HFF-Myc (cell line): Measurements from ENCODE around the gene SLC38A1.
A peak's percentile ranks its signal among the peaks of the same experiment; 100 is the strongest.

Experiments used
- DNase-seq: peaks from one replicate; pipeline ENCODE4 v3.0.0-alpha.2; 2011; ENCODE audit warnings: low read depth; ENCODE audit errors: extremely low read depth
- H3K4me3 ChIP-seq: replicated peaks from 2 replicates; pipeline ENCODE4 v1.5.1; 2011; ENCODE audit warnings: low read depth, mild to moderate bottlenecking, control low read depth, low read length
- TF ChIP-seq, protein P1 (sequence below): IDR thresholded peaks from 2 replicates; pipeline ENCODE4 v1.5.1; 2012; ENCODE audit warnings: mild to moderate bottlenecking, low read depth, low read length, control low read depth; ENCODE audit errors: missing control alignments

SLC38A1 gene

DNA sequence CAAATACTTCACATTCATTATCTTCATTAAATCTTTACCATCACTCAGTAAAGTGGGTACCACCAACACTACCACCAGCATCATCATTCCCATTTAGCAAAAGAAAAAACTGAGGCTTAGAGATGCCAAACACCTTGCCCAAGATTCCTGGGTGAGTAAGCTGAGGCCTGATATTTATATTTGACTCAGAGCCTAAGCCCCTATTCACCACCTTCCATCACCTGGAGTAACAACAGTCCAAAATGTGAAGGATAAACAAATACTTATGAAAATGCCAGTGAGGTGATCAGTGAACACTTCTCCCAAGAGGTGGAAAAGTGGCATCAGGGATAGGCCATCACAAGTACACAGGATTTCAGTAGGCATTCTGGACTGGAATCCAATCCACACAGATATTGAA, 3.7 kb downstream of the SLC38A1 start:
- TF ChIP-seq, protein P1, sequence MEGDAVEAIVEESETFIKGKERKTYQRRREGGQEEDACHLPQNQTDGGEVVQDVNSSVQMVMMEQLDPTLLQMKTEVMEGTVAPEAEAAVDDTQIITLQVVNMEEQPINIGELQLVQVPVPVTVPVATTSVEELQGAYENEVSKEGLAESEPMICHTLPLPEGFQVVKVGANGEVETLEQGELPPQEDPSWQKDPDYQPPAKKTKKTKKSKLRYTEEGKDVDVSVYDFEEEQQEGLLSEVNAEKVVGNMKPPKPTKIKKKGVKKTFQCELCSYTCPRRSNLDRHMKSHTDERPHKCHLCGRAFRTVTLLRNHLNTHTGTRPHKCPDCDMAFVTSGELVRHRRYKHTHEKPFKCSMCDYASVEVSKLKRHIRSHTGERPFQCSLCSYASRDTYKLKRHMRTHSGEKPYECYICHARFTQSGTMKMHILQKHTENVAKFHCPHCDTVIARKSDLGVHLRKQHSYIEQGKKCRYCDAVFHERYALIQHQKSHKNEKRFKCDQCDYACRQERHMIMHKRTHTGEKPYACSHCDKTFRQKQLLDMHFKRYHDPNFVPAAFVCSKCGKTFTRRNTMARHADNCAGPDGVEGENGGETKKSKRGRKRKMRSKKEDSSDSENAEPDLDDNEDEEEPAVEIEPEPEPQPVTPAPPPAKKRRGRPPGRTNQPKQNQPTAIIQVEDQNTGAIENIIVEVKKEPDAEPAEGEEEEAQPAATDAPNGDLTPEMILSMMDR = no peak
- peak overlapping the region; percentile 91 for H3K4me3 ChIP-seq
- DNase-seq = no peak

DNA sequence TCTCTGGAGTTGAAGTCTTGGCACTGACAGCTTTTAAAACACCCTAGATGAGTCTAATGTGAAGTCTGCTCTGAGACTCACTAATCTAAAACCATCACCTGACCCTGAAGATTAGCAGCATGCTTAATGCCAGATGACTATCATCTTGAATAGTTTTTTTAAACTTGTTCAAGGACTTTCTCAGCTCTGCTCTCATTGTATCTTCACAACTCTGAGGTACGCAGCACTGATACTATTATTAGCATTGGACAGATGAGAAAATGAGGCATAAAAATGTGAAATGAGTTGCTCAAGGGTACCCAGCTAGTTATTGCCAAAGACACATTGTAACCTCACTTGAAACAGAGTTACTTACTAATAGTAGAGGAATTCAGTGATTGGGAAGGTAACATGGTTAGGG, 4.8 kb downstream of the SLC38A1 start:
- no peak overlapping the region for H3K4me3 ChIP-seq

DNA sequence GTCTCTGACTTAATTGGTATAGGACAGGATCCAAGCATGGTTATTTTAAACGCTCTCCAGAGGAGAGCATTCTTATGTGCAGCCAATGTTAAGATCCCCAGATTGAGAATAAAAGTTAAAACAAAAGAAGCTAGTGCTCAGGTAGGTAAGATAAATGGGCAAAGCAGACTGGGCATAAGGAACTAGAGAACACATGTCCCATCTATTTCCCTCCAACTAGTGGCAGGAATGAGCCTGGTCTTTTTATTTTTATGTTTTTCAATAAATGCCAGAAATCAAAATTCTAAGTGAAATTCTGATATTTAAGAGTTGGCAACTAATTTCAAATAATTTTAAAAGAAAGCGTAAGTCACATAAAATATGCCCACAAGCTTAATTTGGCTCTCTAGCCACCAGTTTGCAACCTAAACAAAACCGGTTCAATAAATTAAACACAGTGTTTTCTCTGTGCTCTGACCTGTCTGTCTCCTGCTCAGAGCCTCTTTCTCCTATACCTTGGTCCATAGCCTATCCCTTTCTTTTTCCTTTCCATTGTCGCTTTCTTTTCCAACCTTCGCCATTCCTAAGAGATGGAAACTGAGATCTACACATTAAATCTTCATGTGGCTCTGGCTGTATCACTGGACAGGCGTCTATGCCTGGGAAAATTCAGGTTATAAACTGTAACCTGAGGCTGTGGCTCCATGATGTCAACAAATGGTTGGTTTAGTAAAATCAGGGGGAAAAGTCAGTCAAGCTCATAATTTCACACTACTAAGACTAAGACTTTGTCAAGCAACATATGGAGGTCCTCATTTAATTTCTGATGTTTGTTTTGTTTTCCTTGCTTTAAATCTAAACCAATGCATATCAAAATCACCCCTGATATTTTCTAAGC, 5.5 kb downstream of the SLC38A1 start:
- TF ChIP-seq, protein P1 = peak; percentile 36
- H3K4me3 ChIP-seq = no peak overlapping the region
- DNase-seq = no peak

More for the DNA sequence above, 4.8 kb downstream of the SLC38A1 start:
- no peak for DNase-seq
- TF ChIP-seq, protein P1 = no peak

DNA sequence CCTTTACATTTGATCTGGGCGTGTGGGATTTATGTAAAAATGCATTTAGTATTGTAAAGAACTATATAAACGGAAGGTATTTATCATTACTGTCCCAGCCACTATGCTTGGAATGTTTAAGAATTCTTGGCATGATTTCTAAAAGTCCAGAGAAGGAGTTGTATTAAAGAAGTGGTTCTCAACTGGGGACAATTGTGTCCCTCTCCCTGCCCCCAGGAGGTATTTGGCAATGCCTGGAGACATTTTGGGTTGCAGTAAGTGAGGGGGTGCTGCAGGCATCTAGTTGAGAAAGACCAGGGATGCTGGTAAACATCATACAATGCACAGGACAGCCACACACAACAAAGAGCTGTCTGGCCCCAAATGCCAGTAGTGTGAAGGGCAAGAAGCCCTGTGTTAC, 7.2 kb downstream of the SLC38A1 start:
- no peak overlapping the region for H3K4me3 ChIP-seq
- TF ChIP-seq, protein P1 = no peak
- DNase-seq = no peak

DNA sequence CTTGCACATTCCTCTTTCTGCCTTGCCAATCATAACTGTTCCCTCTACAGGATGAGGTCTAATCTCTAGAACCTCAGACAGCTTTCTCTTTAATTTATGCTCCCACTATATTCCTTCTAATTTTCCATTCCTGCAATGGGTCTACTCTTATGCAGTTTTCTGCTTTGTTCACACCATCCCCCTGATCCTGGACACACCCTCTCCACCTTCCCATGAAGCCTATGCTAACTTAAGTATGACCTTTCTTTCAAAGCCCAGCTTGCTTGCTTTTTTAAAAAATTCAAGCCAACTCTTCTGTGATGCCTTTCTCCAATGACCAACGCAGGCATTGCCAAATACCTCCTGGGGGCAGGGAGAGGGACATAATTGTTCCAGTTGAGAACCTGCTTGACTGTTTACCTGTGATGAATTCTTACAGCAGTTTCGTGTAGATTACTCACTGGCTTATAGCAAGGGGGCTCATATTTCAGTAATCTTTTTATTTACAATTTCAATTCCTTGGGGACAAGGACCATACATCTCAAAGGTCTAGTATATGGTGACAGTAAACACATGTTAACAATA, 7.8 kb downstream of the SLC38A1 start:
- H3K4me3 ChIP-seq = 0 out of 2 replicates have a peak overlapping the region, but pooled peaks have one; percentile 4

DNA sequence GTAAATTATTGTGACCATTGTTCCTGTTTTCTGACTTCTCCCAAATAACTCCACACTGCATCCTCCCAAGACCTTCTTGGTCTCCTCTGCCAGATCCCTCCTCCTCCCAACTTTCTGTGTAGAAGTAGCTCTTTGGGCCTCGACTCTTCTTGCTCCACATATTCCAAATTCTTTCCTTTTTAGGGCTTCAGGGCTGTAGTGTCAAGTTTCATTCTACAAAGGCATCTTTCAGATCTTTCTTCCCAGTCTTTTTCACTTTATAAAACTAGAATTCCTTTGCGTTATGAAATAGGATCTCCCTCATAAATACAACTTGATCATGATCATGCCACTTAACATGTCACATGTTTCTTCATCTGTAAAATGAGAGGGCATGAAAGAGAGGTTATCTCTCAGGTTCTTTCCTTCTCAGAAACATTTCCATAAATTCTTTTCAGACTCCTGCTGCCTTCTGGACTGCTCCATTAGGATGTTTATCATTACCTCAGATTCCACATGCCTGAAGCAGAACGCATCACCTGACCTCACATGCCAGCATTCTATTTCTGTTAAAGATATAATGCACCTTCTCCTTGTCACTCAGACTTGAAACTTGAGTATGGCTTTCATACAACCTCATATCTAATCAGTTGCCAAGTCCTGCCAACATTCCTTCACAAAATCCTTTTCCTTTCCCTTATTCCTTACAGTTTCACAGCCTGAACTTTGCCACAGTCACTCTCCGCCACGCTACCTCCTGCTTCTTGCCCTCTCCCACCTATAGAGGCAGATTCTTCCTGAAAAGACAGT, 8.5 kb downstream of the SLC38A1 start:
- no peak for DNase-seq
- TF ChIP-seq, protein P1 = no peak
- 0 out of 2 replicates have a peak overlapping the region, but pooled peaks have one; percentile 4 for H3K4me3 ChIP-seq

More for the DNA sequence above, 7.8 kb downstream of the SLC38A1 start:
- TF ChIP-seq, protein P1 = no peak
- DNase-seq = no peak
